WI38 (cell line): ENCODE data around the gene ACAD11.
"Not testable (repeated sequence)": the region's sequence is repeated elsewhere in the genome, so short reads cannot be mapped to it uniquely, and the experiment has no call there.

ENCODE experiments used
- H3K4me3 ChIP-seq: 2 replicates; pipeline ENCODE4 v1.5.1; 2011; ENCODE audit warnings: low read depth, mild to moderate bottlenecking, control low read depth, low read length
- CTCF ChIP-seq: IDR thresholded peaks from 2 replicates; pipeline ENCODE4 v1.5.1; 2012; ENCODE audit warnings: low read depth, mild to moderate bottlenecking, control low read depth, low read length

Gene ACAD11

GRCh38 chr3:132625613-132626012 lies 34.0 kb downstream of the ACAD11 start:
- H3K4me3 ChIP-seq, result no peak overlapping the region
- no peak for TF ChIP-seq CTCF

GRCh38 chr3:132624790-132625189 lies 34.8 kb downstream of the ACAD11 start:
- H3K4me3 ChIP-seq, result no peak overlapping the region
- TF ChIP-seq CTCF, result no peak

GRCh38 chr3:132623646-132624045 lies 36.0 kb downstream of the ACAD11 start:
- no peak overlapping the region for H3K4me3 ChIP-seq
- no peak for TF ChIP-seq CTCF

- no peak for TF ChIP-seq CTCF
- H3K4me3 ChIP-seq, result no peak overlapping the region
These were observed 36.8 kb downstream of the ACAD11 start for GRCh38 chr3:132622761-132623160.

GRCh38 chr3:132622148-132622547 lies 37.5 kb downstream of the ACAD11 start:
- no peak for TF ChIP-seq CTCF
- H3K4me3 ChIP-seq, result no peak overlapping the region

GRCh38 chr3:132616780-132617179 lies 42.8 kb downstream of the ACAD11 start:
- no peak overlapping the region for H3K4me3 ChIP-seq
- no peak for TF ChIP-seq CTCF

- no peak overlapping the region for H3K4me3 ChIP-seq
- no peak for TF ChIP-seq CTCF
These were observed 43.7 kb downstream of the ACAD11 start for GRCh38 chr3:132615881-132616280.

- not testable (repeated sequence) for H3K4me3 ChIP-seq
These were observed 44.3 kb downstream of the ACAD11 start for GRCh38 chr3:132615301-132615700.

GRCh38 chr3:132606620-132607019 lies 53.0 kb downstream of the ACAD11 start:
- not testable (repeated sequence) for H3K4me3 ChIP-seq
